Right kidney (tissue), 1 donor: ENCODE measurements around the gene RALGAPA2.

Experiments
- DNase-seq: peaks from one replicate; pipeline ENCODE4 v3.0.0-alpha.2; 2016

RALGAPA2 gene

GRCh38 chr20:20495729-20496503 is 216.5 kb downstream of the RALGAPA2 start:
- no peak for DNase-seq

- no peak for DNase-seq
Measured at GRCh38 chr20:20493701-20494100, 218.7 kb downstream of the RALGAPA2 start.

GRCh38 chr20:20492521-20493332 is 219.7 kb downstream of the RALGAPA2 start:
- no peak for DNase-seq

- DNase-seq: no peak
Measured at GRCh38 chr20:20491784-20492264, 220.6 kb downstream of the RALGAPA2 start.

GRCh38 chr20:20491110-20491783 is 221.2 kb downstream of the RALGAPA2 start:
- DNase-seq: no peak

- DNase-seq: no peak
Measured at GRCh38 chr20:20490673-20491072, 221.8 kb downstream of the RALGAPA2 start.

- no peak for DNase-seq
Measured at GRCh38 chr20:20489648-20490341, 222.6 kb downstream of the RALGAPA2 start.

- DNase-seq: no peak
Measured at GRCh38 chr20:20489054-20489453, 223.4 kb downstream of the RALGAPA2 start.

- DNase-seq: no peak
Measured at GRCh38 chr20:20488388-20488787, 224.1 kb downstream of the RALGAPA2 start.

- DNase-seq: no peak
Measured at GRCh38 chr20:20487811-20488210, 224.6 kb downstream of the RALGAPA2 start.

GRCh38 chr20:20483328-20483727 is 229.1 kb downstream of the RALGAPA2 start:
- DNase-seq: no peak

- no peak for DNase-seq
Measured at GRCh38 chr20:20482453-20482852, 230.0 kb downstream of the RALGAPA2 start.

- DNase-seq: no peak
Measured at GRCh38 chr20:20480689-20481088, 231.8 kb downstream of the RALGAPA2 start.

- no peak for DNase-seq
Measured at GRCh38 chr20:20480126-20480525, 232.3 kb downstream of the RALGAPA2 start.

GRCh38 chr20:20477444-20478041 is 234.9 kb downstream of the RALGAPA2 start:
- DNase-seq: no peak

- DNase-seq: no peak
Measured at GRCh38 chr20:20476504-20476903, 235.9 kb downstream of the RALGAPA2 start.

GRCh38 chr20:20473657-20474056 is 238.8 kb downstream of the RALGAPA2 start:
- no peak for DNase-seq

GRCh38 chr20:20472684-20473274 is 239.7 kb downstream of the RALGAPA2 start:
- DNase-seq: no peak

- no peak for DNase-seq
Measured at GRCh38 chr20:20466341-20466879, 246.0 kb downstream of the RALGAPA2 start.

GRCh38 chr20:20465252-20465651 is 247.2 kb downstream of the RALGAPA2 start:
- no peak for DNase-seq

- DNase-seq: no peak
Measured at GRCh38 chr20:20463933-20464374, 248.5 kb downstream of the RALGAPA2 start.
